ENCODE measurements around the gene NELFCD. TPM values are rescaled to one million over a fixed set of nuclear protein-coding genes. Genes with fewer than 3 reads are reported as not detected.

NELFCD gene
- total RNA-seq, 1 experiment from 2014 or later = 144 TPM

DNA sequence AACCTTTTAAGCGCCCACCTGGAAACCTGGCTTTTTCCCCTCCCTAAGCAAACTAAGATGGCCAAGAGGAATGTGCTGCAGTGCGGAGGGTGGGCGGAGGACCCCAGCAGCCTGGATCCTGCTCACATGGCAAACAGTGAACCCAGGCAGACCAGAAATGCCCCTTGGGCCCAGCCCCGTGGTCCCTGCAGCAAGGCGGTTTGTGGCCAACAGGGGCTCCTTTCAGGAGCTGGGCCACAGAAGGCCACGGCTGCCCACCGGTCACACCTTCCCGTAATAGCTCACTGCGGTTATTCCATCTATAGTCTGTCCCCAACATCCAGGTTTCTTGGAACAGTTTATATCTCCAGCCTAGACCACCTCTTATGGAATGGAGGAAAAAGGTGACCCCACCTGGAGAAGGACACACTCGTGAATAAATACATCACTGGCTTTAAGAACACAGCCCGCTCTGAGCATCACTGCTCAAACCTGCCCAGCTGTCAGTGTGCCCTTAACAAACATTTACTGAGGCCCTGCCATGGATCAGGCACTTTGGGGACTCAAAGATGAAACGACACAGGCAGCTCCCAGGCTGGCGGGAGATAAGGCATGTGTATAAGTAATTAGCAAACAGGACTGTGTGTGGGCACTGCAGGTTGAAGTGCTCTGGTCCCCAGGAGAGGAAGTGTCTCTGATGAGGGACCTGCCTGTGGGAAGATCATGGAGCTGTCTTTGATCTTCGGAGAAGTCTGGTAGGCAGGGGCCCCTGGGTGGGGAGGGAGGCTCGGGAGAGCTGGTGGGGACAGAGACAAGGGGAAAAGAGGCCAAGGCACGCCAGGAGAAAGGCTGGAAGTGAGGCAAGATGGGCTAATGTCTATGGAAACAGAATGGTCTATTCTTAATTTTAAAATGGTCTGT, 35.0 kb downstream of the NELFCD start:
- POLR2A ChIA-PET (ENCODE audit: unreplicated experiment) = no interaction called here
- H3K4me2 ChIP-seq (ENCODE audit: low read length) = 0 out of 2 replicates have a peak overlapping the region, but pooled peaks have one; percentile 1

GRCh38 chr20:59016795-59017492, 35.9 kb downstream of the NELFCD start:
- Histone ChIP-seq H3K9me3 (ENCODE audit: low read length) (no peaks in the 10 kb centered on the region), H3K36me3 (ENCODE audit: low read depth, low read length) (no peaks in the 10 kb centered on the region), H3K27ac (ENCODE audit: low read length) (no peak overlapping the region), H4K20me1 (ENCODE audit: low read length) (no peaks in the 10 kb centered on the region), H3K4me3 (ENCODE audit: low read length) (no peak overlapping the region), H3K4me1 (ENCODE audit: insufficient read depth, low read length) (peaks cover 17% of the 10 kb centered on the region), H3K79me2 (ENCODE audit: low read length) (no peaks in the 10 kb centered on the region), H3K9me2 (replicated peaks; ENCODE audit: low read length) (no peaks in the 10 kb centered on the region), H3K9ac (ENCODE audit: low read length) (no peak overlapping the region), H3F3A (ENCODE audit: low read length, unreplicated experiment) (no peaks in the 10 kb centered on the region), H3K27me3 (ENCODE audit: low read length) (no peaks in the 10 kb centered on the region), H2AFZ (ENCODE audit: low read length) (no peak overlapping the region), H3K4me2 (ENCODE audit: low read length) (0 out of 2 replicates have a peak overlapping the region, but pooled peaks have one; percentile 1)
- BruUV-seq (replicated peaks) = no TSS peak
- intact Hi-C loops (cut with micrococcal nuclease) = no loop called here
- POLR2A ChIA-PET (ENCODE audit: unreplicated experiment) = no interaction called here
- TF ChIP-seq EZH2 (IDR thresholded peaks at IDR 0.05; ENCODE audit: low read length, unreplicated experiment) (no peak), CTCF (conservative IDR thresholded peaks at IDR 0.05; ENCODE audit: low read depth, low read length) (no peak), EZH2phosphoT487 (IDR thresholded peaks at IDR 0.05; ENCODE audit: borderline replicate concordance, low read length) (no peak)
- peak; percentile 58 for DNase-seq
- ATAC-seq = peak; percentile 34
- CTCF ChIA-PET = interaction anchor here (0.6 kb wide), 1 partner anchor 15 kb away, joined by 3 read pairs; the partner anchor contains the start of gene ATP5F1E

More for the DNA sequence above, 35.0 kb downstream of the NELFCD start:
- no TSS peak for BruUV-seq (replicated peaks)
- Histone ChIP-seq H3K36me3 (ENCODE audit: low read depth, low read length) (no peaks in the 10 kb centered on the region), H3K27ac (ENCODE audit: low read length) (no peak overlapping the region), H3K79me2 (ENCODE audit: low read length) (no peaks in the 10 kb centered on the region), H3F3A (ENCODE audit: low read length, unreplicated experiment) (no peaks in the 10 kb centered on the region), H2AFZ (ENCODE audit: low read length) (no peak overlapping the region), H3K9me2 (replicated peaks; ENCODE audit: low read length) (no peaks in the 10 kb centered on the region), H3K9me3 (ENCODE audit: low read length) (no peaks in the 10 kb centered on the region), H3K4me3 (ENCODE audit: low read length) (no peak overlapping the region), H3K27me3 (ENCODE audit: low read length) (no peaks in the 10 kb centered on the region), H3K9ac (ENCODE audit: low read length) (no peak overlapping the region), H4K20me1 (ENCODE audit: low read length) (no peaks in the 10 kb centered on the region), H3K4me1 (ENCODE audit: insufficient read depth, low read length) (peaks cover 20% of the 10 kb centered on the region)
- CTCF ChIA-PET = no interaction called here
- intact Hi-C loops (cut with micrococcal nuclease) = no loop called here
- TF ChIP-seq CTCF (conservative IDR thresholded peaks at IDR 0.05; ENCODE audit: low read depth, low read length) = no peak
- no peak for TF ChIP-seq EZH2phosphoT487 (IDR thresholded peaks at IDR 0.05; ENCODE audit: borderline replicate concordance, low read length)
- no peak for TF ChIP-seq EZH2 (IDR thresholded peaks at IDR 0.05; ENCODE audit: low read length, unreplicated experiment)
- no peak for ATAC-seq
- no peak for DNase-seq

All from PC-3 (cell line).